T-helper 2 cell (primary cell): ENCODE data around the gene MALSU1.

Source experiments
- DNase-seq, 5 experiments: peaks; one replicate each; pipeline versions ENCODE4 v3.0.0 to v3.0.0-alpha.2; 2012 to 2022
- total RNA-seq, 2 donors: gene quantifications; one replicate each; lab custom pipeline; 2026; lab: John Stamatoyannopoulos, UW

Gene MALSU1
- 11.5 to 11.9 reads per million in 2 donors for total RNA-seq

GRCh38 chr7:23298885-23299769, at the start of gene MALSU1:
MALSU1 (plus strand) TSS chr7:23299339; CDS start chr7:23299353, 14 bp downstream.
- peak; percentile 91 to 97 (median 93) for DNase-seq

DNA sequence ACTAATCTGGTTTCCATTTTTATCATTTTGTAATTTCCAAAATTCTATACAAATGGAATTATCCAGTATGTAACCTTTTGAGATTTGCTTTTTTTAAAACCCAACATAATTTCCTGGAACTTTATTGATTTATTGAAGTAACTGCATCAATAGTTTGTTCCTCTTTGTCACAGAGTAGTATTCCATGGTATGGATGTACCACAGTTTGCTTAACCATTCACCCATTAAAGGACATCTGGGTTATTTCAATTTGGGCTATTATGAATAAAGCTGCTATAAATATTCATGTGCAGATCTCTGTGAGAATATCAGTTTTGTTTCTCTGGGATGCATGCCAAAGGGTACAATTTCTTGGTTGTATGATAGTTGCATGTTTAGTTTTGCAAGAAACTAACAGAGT, 49.7 kb upstream of the MALSU1 start:
- DNase-seq, result no peak

DNA sequence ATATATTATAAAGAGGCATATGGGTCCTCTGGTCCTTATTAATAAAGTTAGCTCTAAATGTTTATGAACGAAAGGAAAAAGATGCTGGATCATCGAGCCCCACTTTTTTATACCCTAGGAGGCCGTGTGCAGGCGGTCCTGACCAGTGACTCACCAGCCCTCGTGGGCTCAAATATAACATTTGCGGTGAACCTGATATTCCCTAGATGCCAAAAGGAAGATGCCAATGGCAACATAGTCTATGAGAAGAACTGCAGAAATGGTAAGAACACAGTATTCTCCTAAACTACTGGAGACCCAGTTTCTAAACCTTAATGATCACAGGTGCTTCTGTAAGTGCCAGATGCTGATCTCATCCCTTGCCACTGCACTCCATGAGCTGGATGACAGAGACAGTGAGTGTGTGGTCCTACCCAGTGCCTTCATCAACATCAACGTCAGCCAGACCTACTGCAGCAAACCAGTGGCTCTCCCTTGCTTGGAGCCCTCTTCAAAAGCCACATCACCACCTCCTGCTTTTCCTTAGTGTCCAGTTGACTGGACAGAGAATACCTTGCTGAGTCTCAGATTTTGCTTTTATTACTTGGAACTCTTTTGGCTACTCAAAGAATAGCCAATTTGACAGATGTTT, 45.0 kb upstream of the MALSU1 start:
- DNase-seq, result no peak

DNA sequence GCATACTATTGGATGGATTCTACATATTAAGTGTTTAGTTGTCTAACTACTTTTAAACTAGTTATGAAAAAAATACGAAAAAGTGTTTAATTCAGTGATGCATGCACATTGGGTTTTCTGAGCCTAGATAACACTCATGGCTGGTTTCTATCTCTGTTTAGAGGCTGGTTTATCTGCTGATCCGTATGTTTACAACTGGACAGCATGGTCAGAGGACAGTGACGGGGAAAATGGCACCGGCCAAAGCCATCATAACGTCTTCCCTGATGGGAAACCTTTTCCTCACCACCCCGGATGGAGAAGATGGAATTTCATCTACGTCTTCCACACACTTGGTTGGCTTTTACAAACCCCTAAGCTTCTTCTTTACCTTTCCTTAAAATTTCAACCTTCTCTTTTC, 42.4 kb upstream of the MALSU1 start:
- no peak for DNase-seq

GRCh38 chr7:23260371-23260770, 38.8 kb upstream of the MALSU1 start:
- no peak for DNase-seq

GRCh38 chr7:23261843-23262452, 37.2 kb upstream of the MALSU1 start:
- DNase-seq, result peak in 4 of 5 experiments; percentile 15 to 76 (median 32)

- DNase-seq, result no peak
Observed at GRCh38 chr7:23264916-23265458, 34.2 kb upstream of the MALSU1 start.

- no peak for DNase-seq
Observed at GRCh38 chr7:23266918-23267317, 32.2 kb upstream of the MALSU1 start.

DNA sequence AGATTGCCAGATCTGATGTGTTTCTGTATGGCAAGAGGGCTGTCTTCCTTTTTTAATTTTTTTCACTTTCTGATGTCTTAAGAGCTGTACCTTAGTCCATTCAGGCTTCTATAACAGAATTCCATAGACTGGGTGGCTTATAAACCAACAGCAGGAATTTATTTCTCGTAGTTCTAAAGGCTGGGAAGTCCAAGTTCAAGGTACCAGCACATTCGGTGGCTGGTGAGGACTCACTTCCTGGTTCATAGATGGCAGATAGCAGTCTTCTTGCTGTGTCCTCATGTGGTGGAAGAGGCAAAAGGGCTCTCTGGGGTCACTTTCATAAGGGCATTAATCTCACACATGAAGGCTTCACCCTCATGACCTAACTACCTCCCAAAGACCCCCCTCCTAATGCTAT, 31.8 kb upstream of the MALSU1 start:
- DNase-seq, result no peak

DNA sequence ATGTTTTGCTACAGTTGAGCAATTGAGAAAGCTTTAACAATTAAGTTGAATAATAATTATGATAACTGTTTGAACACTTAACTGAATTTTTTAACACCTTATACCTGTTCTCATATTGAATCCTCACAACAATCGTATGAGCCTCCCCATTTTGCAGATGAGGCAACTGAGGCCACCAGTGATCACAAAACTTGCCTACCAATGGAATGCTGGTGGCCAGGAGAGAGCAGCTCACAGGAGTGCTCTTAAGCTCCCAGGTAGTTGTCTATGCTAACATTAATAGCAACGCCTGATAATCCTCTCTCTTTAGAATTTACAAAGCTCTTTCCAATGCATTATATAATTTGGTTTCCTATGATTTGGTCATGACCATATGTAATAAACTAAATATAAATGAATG, 31.0 kb upstream of the MALSU1 start:
- DNase-seq, result no peak

DNA sequence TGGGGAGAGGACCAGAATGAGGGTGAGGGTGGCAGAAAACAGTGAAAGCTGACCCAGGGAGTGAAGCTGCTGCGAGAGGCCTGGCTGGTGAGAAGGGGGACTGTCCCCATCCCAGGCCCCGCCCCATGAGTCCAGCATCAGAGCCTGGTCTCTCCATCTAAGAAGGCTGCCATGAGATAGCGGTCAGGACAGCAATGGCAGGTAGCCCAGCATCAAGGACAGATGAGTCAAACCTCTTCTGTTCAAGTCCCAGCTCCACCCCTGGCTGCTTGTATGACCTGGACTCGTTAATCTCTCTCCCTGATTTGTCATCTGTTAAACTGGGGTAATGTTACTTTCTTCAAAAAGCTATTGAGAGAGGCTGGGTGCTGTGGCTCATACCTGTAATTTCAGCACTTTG, 30.4 kb upstream of the MALSU1 start:
- no peak for DNase-seq

DNA sequence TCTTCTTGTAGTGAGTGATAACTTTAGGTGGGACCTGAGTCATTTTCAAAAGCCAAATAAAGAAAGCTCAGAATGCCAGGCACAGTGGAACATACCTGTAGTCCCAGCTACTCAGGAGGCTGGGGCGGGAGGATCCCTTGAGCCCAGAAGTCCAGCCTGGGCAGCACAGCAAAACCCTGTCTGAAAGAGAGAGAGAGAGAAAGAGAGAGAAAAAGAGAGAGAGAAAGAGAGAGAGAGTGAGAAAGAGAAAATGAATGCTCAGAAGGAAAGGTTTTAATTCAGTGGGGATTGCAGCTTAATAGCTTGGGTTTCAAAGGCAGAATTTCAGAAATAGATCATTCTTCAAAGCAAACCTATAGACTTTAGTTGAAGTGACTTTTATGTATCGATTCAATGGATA, 26.9 kb upstream of the MALSU1 start:
- DNase-seq, result no peak

- DNase-seq, result peak; percentile 64 to 93 (median 76)
Observed at GRCh38 chr7:23273141-23273599, 26.0 kb upstream of the MALSU1 start.

- DNase-seq, result no peak
Observed at GRCh38 chr7:23275912-23276311, 23.2 kb upstream of the MALSU1 start.

DNA sequence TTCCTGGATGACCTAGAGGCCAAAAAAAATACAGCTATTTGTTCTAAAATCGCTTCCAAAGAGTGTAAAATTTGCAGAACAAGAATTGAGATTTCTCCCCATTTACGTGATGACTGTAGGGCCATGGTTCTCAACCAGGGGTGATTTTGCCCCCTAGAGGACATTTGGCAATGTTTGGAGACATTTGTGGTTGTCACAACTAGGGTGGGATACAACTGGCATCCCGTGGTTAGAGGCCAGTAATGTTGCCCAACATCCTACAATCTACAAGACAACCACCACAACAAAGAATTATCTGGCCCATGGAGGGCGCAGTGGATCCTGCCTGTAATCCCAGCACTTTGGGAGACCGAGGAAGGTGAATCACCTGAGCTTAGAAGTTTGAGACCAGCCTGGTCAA, 22.8 kb upstream of the MALSU1 start:
- DNase-seq, result peak in 1 of 5 experiments; percentile 25

- DNase-seq, result no peak
Observed at GRCh38 chr7:23276947-23277346, 22.2 kb upstream of the MALSU1 start.

- DNase-seq, result peak in 1 of 5 experiments; percentile 84
Observed at GRCh38 chr7:23277359-23277989, 21.7 kb upstream of the MALSU1 start.

- DNase-seq, result no peak
Observed at GRCh38 chr7:23279819-23280525, 19.2 kb upstream of the MALSU1 start.

GRCh38 chr7:23283086-23283485, 16.1 kb upstream of the MALSU1 start:
- no peak for DNase-seq

DNA sequence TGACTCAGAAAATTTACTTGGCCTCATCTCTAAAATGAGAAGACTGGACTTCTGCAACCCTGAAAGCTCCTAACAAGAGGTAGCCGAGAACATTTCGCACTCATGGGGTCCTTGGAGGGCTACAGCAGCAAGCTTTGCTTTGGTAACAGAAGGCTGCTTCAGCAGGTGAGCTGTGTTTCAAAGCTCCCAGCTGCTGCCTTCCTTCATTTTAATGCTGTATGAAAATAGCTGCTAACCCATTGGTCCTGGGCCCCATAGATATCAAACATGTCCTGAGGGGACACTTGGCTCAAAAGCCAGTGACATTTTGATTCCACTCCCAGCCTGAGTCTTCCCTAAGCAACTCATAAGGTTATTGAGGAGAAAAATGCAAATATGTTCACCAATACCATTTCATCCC, 14.3 kb upstream of the MALSU1 start:
- DNase-seq, result no peak

- DNase-seq, result no peak
Observed at GRCh38 chr7:23285657-23286646, 13.2 kb upstream of the MALSU1 start.
